AG04450 (cell line): Measurements from ENCODE around the gene FRS3. TPM values are rescaled to one million over a fixed set of nuclear protein-coding genes. Genes with fewer than 3 reads are reported as not detected.

Source experiments
- CTCF ChIA-PET: fragments of 300-600, 350-600 bp; formaldehyde crosslinking; extraction: SDS; loops from one replicate; lab custom pipeline; 2022; ENCODE audit warnings: antibody characterized with exemption, inconsistent platforms; lab: Charles Lee
- POLR2A ChIA-PET: fragments of 350-600 bp; formaldehyde crosslinking; extraction: SDS; loops from one replicate; lab custom pipeline; 2021; ENCODE audit warnings: antibody characterized with exemption, inconsistent platforms; lab: Yijun Ruan, JAX
- DNase-seq: peaks from one replicate; pipeline ENCODE4 v3.0.0-alpha.2; 2011; ENCODE audit warnings: low read depth, low spot score
- H3K27ac ChIP-seq: one replicate; pipeline ENCODE4 v1.5.1; 2012; ENCODE audit warnings: low read depth, low read length, control low read depth
- H3K27me3 ChIP-seq: one replicate; pipeline ENCODE4 v1.6.0; 2012; ENCODE audit warnings: low read length; ENCODE audit not compliant: control insufficient read depth, insufficient read depth
- H3K4me3 ChIP-seq: 2 replicates; pipeline ENCODE4 v1.5.1; 2011; ENCODE audit warnings: mild to moderate bottlenecking, low read depth, low read length, control low read depth
- H3K9me3 ChIP-seq: 2 replicates; pipeline ENCODE4 v1.5.1; 2012; ENCODE audit warnings: low read length; ENCODE audit not compliant: control insufficient read depth, insufficient read depth
- polyA plus RNA-seq: library from polyadenylated mRNA; depleted of rRNA; stranded (reverse); fragments of >200 nt; gene quantifications from 2 replicates; pipeline ENCODE4 v1.2.3, GENCODE V29; 2011
- TF ChIP-seq, protein P1 (sequence below): IDR thresholded peaks from 2 replicates; pipeline ENCODE4 v1.5.1; 2011; ENCODE audit warnings: low read depth, low read length, control low read depth, inconsistent platforms

The FRS3 gene
- polyA plus RNA-seq, 1 experiment: 2.2 TPM

DNA sequence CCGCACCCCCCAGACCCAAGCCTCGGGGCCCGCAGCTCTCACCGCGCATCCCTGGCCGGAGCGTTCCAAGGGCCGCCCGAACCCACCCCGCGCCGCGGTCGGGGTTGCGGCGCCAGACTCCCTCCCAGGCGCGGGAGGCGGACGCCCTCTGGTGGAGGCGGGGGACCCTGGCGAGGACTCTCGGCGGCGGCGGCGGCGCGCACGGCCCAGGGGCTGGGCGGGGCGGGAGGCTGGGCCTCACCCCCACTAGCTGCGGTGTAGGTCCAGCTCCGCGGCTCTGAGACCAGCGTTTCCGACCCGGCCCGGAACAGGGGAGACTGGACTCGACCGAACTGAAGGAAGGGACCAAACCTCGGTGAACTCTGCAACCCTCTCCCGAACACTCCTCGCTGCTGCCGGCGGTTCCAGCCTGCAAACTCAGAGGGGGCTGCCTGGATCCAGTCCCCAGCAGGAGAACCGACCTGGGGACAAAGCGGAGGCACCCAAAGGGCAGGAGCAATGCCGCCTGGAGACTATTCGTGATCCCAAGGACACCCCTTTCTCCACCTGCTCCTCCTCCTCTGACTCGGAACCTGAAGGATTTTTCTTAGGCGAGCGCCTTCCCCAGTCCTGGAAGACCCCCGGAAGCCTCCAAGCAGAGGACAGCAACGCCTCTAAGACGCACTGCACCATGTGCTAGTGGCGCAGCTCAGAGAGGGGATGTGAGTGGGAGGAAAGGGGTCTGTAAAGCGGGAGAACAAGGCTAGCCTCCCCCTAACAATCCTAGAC lies 6.9 kb upstream of the FRS3 start:
- CTCF ChIA-PET: interaction anchor here (0.5 to 5.9 kb wide), 65 partner anchors 10 to 765 kb away, joined by 3 to 75 read pairs (median 5); partner anchors contain the start of genes BYSL, MED20 and TAF8
- Histone ChIP-seq H3K27me3 (no peaks in the 10 kb centered on the region), H3K4me3 (peak overlapping the region; percentile 100), H3K9me3 (no peaks in the 10 kb centered on the region; the same call in 1 of the 2 replicates), H3K27ac (peak overlapping the region; percentile 84)
- TF ChIP-seq, protein P1, sequence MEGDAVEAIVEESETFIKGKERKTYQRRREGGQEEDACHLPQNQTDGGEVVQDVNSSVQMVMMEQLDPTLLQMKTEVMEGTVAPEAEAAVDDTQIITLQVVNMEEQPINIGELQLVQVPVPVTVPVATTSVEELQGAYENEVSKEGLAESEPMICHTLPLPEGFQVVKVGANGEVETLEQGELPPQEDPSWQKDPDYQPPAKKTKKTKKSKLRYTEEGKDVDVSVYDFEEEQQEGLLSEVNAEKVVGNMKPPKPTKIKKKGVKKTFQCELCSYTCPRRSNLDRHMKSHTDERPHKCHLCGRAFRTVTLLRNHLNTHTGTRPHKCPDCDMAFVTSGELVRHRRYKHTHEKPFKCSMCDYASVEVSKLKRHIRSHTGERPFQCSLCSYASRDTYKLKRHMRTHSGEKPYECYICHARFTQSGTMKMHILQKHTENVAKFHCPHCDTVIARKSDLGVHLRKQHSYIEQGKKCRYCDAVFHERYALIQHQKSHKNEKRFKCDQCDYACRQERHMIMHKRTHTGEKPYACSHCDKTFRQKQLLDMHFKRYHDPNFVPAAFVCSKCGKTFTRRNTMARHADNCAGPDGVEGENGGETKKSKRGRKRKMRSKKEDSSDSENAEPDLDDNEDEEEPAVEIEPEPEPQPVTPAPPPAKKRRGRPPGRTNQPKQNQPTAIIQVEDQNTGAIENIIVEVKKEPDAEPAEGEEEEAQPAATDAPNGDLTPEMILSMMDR: peak; percentile 54
- POLR2A ChIA-PET: interaction anchor here (0.6 to 2.4 kb wide), 6 partner anchors 25 to 155 kb away, joined by 3 to 17 read pairs (median 3); partner anchors contain the start of genes BYSL, CCND3, MED20 and USP49
- DNase-seq: no peak

DNA sequence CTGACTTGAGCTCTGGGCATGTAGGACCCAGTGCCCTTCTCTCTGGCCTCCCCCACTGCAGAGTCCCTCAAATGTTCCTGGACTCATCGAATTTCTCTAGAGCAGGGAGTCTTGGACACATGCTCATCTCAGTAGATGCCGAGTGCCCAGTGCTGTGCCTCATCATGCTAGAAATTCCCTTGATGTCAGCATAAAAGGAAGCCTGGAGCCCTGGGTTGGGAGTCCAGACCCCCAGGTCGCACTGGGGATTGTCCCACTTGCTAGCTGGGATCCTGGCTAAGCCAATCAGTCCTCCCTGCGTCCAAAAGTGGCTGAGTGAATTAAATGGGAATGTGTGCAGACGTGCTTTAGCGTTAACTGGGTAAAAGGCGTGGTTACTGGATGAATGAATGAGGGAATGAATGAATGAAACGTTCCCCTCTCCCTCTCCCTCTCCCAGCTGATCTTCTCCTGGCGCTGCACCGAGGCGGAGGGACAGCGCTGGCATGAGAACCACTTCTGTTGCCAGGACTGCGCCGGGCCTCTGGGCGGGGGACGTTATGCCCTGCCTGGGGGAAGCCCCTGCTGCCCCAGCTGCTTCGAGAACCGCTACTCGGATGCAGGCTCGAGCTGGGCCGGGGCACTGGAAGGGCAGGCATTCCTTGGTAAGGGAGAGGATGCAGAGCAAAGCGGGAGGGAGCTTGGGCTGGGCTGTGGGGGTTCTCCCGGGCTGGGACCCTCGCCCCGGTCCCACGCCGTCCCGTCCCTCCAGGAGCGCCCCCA lies 6.2 kb upstream of the FRS3 start:
- Histone ChIP-seq H3K27me3 (no peaks in the 10 kb centered on the region), H3K27ac (no peak overlapping the region), H3K4me3 (peak overlapping the region; percentile 100), H3K9me3 (no peaks in the 10 kb centered on the region; the same call in 1 of the 2 replicates)
- POLR2A ChIA-PET: interaction anchor here (0.6 to 2.4 kb wide), 4 partner anchors 24 to 135 kb away, joined by 3 to 17 read pairs (median 6); partner anchors contain the start of genes BYSL and MED20
- no peak for DNase-seq
- CTCF ChIA-PET: interaction anchor here (0.8 to 5.9 kb wide), 43 partner anchors 9 to 766 kb away, joined by 3 to 75 read pairs (median 5); partner anchors contain the start of genes BYSL, MED20 and TAF8
- TF ChIP-seq, protein P1: no peak

DNA sequence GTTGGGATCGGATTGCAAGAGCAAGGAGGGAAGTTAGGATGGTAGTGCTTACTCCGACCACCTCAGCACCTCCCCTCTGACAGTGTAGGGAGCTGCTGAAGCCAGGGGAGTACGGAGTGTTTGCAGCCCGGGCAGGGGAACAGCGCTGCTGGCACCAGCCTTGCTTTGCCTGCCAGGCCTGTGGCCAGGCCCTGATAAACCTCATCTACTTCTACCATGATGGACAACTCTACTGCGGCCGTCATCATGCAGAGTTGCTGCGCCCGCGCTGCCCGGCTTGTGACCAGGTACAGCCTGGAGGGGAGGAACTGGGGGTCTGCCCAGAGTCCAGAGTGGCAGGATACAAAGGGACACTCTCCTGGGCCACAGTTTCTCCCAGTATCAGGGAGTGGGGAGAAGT lies 5.6 kb upstream of the FRS3 start:
- H3K9me3 ChIP-seq: no peaks in the 10 kb centered on the region; the same call in 1 of the 2 replicates
- H3K27me3 ChIP-seq: no peaks in the 10 kb centered on the region
- no peak for DNase-seq
- H3K27ac ChIP-seq: no peak overlapping the region
- POLR2A ChIA-PET: interaction anchor here (0.6 kb wide), 1 partner anchor 24 kb away, joined by 6 read pairs; no protein-coding TSS in a partner anchor
- TF ChIP-seq, protein P1: no peak
- H3K4me3 ChIP-seq: no peak overlapping the region
- CTCF ChIA-PET: interaction anchor here (0.5 to 5.9 kb wide), 20 partner anchors 8 to 429 kb away, joined by 3 to 75 read pairs (median 8); partner anchors contain the start of genes BYSL, MED20 and TAF8

DNA sequence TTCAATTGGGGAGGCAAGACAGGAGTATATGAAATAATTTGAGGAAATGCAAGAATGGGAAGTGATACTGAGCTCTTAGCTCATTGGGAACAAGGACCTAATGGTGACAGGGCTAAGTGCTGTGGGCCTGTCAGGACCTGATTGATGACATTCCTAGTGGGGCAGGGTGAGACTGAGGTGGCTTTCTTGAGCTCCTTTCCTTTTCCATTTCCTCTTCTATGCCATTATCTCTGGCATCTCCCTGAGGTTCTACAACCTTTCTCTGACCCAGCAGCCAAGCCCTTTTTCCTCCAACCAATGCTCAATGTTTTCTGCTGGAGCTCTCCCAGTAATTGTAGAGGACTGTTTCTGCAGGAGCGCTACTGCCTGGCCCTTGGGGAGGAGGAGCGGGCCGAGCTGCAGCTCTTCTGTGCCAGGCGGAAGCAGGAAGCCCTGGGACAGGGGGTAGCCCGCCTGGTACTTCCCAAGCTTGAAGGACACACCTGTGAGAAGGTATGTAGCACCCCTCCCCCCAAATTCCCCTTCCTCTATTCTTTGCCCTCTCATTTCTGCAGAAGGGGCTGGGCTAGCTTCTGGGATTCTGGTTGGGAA lies 5.0 kb upstream of the FRS3 start:
- Histone ChIP-seq H3K27me3 (no peaks in the 10 kb centered on the region), H3K27ac (no peak overlapping the region), H3K4me3 (no peak overlapping the region), H3K9me3 (no peaks in the 10 kb centered on the region; the same call in 1 of the 2 replicates)
- TF ChIP-seq, protein P1: no peak
- POLR2A ChIA-PET: no interaction called here
- CTCF ChIA-PET: interaction anchor here (0.5 to 5.9 kb wide), 9 partner anchors 8 to 429 kb away, joined by 3 to 75 read pairs (median 4); partner anchors contain the start of genes BYSL, MED20 and TAF8
- no peak for DNase-seq
